HG02884 (cell line): ENCODE results near the gene LCAT.
A peak's percentile ranks its signal among the peaks of the same experiment; 100 is the strongest.

ENCODE experiments used
- ATAC-seq: cut with Tn5 transposase; IDR thresholded peaks from one replicate; pipeline ENCODE4 v1.9.1; 2021; ENCODE audit warnings: mild to moderate bottlenecking, moderate library complexity; ENCODE audit not compliant: unreplicated experiment

LCAT gene

DNA sequence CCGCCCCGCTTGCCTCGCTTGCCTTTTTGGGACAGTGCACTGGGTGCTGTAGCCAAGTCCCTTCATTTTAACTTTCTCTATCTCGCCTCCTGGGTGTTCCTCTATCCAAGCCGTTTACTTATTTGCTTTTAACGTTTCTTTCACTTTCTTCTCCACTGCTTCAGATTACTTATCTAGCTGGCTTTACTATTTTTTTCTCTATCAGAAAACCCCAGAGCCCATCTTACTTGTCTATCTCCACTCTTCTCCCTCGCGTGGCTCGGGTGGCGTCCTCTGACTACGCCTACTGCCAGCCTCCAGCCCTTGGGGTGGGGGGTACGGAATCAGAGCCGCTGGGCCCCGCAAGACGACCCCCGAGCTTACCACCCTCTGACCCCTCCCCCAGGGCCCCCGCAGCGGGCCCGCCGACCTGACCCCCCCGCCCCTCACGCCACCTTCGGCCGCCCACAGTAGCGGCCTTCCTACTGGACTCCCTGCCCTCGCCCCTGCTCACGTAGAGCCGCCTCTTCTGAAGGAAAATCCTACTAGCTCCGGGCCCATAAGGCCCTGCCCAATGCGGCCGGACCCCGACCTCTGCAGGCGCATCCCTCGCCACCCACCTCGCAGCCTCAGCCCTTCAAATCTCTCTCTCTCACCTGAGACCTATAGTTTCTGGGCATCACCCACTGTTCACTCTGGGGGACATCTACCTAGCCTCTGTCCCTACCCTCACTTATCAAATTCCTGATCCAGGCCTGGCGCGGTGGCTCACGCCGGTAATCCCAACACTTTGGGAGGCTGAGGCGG lies 25.5 kb upstream of the LCAT start:
- ATAC-seq, result no peak

DNA sequence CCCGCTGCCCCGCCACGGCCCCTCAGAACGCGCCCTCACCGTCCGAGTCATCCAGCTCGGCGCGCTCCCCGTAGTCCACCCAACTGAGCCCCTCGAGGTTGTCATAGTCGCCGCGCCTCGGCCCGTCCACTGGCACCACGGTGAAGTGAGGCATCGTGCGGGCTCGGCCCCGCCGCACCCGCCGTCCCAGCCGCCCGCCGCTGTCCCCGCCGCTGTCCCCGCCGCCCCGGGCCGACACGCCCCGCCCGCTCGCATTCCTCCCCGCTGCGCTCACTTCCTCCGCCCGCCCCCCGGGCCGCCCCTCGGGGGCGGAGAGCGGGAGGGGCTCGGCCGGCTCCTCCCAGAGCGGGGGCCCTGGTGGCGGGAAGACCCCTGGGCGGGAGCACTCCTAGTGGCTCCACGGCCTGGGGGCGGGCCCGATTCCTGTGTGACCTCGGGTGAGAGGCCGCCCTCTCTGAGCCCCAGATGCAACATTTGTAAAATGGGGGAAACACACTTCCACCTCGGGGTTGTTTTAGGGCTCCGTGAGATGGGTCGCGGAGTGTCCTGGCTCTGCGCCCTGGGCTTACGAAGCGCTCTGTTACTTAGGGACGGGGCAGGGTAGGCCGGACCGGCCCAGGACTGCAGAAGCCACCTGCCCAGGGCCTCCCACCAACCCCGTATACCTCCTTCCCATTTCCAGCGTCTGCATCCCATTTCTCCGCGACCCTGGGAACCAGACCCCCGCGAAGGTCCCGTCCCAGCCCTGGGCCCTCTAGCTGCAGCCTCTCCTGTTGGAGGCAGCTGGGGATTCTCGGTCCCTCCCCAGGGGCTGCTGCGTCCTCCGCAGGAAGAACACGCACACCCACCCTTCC lies 24.7 kb upstream of the LCAT start, which contains the start of gene SLC12A4:
Gene SLC12A4, minus strand, starts transcription at position 238 of the 854 bp plus-strand sequence. Its CDS starts 84 bp downstream, at position 154.
- ATAC-seq, result peak; percentile 60

- ATAC-seq, result peak; percentile 25
Measured at GRCh38 chr16:67967958-67968399, 24.1 kb upstream of the LCAT start.

DNA sequence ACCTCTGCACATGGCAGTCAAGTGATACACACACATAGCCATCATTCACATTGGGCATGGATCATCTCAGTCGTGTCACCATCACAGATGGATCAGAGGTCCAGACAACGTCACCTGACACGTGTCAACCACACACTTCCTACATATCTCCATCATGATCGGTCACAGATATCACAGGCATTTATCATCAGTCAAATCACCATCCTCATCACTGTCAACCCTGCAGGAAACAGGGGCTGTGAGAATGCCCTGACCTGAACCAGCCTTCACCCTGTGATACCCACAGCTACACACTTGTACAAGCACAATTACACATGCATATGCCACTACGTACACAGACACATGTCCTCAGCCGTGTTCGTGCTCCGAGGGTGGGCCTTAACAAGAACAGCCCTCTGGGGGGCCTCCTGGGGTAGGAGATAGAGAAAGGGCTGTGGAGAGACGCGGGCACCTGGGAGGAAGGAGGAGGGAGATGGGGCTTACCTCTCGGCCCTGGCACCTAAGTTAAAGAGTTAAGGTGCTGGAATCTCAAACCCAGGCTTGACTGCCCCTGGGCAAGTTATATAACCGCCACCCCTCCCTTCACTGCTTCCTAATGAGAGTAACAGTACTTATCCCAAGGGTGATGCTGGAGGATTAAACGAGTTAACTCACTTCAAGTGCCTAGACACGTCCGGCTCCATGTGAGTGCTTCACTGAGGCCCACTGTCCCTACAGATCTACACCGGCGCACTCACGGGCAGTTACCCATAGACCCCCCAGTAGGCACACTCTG lies 23.4 kb upstream of the LCAT start:
- ATAC-seq, result no peak

DNA sequence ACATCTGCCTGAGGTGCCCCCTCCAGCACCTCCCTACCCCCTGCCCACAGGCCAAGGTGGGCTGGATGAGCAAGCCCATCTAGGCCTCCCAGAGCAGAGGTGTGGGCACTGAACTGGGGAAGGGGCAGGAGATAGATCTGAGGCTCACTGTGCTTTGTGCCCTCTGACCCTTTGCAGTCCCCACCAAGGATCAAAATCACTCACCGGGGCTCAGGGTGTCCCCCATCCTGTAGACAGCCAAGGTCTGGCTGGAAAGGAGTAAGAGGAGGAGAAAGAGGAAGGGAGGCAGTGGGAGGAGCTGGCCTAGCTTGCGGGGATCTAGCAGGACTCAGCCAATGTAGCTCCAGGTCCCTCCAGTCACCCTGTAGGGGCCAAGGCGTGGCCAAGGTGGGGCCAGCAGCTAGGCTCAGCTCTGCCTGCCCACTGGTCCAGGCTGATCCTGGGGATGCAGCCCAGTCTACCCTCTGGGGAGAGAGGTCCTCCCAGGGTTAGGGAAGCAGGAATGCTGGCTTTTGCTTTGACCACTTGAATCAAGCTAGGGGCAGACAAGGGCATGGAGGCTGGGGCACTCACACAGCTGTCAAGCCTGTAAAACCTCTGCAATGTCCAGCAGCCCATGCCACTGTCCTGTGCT lies 22.7 kb upstream of the LCAT start:
- ATAC-seq, result no peak

GRCh38 chr16:67965668-67966548 lies 22.0 kb upstream of the LCAT start:
- no peak for ATAC-seq

DNA sequence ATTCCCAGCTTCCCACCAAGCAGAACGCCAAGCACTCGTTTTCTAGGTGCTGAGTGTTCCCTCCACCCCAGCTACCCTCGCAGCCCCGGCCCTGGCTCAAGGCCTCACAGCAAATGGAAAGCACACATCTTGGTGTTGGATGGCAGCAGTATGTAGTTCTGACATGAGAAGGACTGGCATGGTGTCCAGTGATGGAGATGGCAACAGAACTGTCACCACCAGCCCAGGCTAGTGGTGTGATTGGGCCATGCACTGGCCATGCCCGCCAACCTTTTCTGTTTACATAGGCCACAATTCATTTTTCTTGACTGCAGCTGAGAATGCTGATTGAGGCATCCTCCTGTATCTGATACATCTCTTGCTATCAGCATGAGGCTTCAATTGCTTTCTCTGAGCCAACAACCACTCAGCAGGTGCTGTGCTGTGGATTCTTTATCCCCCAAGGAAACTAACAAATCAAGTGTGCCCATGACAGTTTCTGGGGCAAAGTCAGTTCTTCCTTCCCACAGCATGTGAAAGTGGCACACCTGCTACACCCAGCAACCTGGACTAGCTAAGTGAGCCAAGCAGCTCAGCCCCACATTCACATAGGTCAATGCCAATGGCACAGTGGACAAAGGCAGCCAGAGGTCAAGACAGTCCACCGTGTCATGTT lies 20.7 kb upstream of the LCAT start:
- no peak for ATAC-seq

DNA sequence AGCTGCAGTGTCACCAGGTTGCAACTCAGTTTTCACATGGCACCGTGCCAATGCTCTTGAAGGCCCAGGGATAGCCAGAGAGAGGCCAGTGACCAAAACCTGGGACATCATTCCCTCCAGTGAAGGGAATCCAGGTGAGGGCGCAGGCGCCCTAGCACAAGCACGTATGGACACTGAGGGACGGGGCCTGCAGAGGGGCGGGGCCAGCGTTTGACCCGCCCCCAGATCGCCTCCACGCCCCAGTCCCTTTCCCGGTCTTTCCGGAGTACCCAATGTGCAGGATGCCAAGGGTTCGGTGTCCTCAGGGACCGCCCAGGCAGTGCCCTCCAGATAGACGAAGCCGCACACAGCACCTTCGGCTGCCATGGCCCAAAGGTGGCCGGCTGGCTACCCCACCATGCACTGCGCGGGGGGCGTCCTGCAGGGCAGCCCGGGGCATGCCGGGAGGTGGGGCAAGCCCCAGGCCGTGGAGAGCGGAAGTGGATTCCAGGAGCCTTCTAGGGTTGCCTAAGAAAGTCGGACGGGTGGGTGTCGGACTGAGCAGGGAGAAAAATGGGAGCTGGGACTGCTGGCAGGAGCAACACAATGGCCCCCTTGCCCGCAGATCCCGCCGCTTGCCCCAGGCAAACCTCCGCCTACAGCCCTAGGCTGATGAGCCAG lies 19.9 kb upstream of the LCAT start:
- ATAC-seq, result no peak

- no peak for ATAC-seq
Measured at GRCh38 chr16:67963292-67963661, 19.4 kb upstream of the LCAT start.

DNA sequence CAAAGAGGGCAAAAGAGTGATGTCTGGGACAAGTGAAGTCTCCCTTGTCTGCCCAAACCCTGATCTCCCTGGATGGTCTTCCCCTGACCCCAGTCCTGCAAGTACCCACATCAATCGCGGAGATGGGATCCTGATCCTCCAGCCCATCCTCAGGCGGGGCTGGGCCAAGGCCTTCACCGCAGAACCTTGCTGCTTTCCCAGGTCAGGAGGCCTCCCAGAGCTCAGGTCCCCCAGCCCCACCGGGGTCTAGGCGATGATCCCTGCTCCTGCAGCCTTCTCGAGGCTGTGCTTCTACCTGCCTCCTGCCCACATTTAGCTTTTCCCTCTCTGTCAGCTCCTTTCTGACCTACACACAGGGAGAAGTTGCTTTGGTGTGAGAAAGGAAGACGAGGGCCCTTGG lies 18.2 kb upstream of the LCAT start:
- no peak for ATAC-seq

DNA sequence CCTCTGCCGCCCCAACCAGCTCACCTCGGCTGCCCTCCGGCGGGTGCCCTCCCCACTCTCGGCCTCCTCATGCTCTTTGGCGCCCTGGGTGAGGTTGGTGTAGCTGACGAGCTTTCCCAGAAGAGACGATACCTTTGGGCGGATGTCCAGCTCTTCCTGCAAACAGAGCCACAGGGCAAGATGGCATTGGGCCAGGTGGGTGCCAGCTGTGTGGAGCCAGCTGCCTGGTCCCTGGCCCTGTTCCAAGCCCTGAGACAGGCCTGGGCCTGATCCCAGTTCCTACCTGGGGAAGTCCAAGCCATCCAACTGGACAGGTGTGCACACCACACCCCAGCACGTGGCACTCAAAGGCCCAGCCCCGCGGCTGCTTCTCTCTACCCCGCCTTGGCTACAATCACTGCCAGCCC lies 17.6 kb upstream of the LCAT start:
- no peak for ATAC-seq

- ATAC-seq, result no peak
Measured at GRCh38 chr16:67959536-67960329, 15.8 kb upstream of the LCAT start.

- no peak for ATAC-seq
Measured at GRCh38 chr16:67957622-67958021, 13.7 kb upstream of the LCAT start.

- no peak for ATAC-seq
Measured at GRCh38 chr16:67954421-67955196, 10.7 kb upstream of the LCAT start.

DNA sequence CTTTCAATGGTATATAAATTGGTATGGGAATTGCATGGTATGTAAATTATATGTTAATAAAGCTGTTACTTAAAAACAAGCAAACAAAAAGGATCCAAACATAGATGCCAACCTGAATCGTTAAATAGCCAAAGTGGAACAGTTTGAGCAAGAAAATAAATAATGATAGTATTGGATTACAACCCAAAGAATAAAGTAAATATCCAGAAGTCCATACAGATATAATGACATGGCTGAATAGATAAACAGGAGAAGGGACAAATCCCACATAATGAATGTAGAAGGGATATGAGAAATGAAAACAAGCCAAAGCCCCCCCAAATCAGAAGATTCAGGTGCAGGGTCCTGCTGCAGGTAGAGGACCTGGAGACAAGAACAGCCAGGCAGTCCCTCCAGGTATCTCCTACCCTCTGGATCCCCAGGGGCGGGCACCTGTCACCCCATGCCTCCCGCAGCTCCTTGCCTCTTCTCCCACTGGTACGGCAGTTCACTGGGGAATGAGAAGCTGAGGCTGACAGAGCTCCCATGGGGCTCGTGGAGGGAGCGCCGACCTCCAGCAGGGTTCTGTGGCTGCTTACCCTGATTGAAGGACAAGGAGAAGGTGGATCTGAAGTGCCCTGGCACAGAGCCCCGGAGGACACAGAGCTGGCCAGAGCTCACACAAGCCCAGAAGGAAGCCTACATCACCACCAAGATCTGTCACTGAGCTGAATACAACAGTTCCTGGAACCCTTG lies 9.9 kb upstream of the LCAT start:
- no peak for ATAC-seq

GRCh38 chr16:67951485-67951884 lies 7.6 kb upstream of the LCAT start:
- ATAC-seq, result no peak
